ENCODE data around the gene CHRNG.
"Not testable (repeated sequence)": the region's sequence is repeated elsewhere in the genome, so short reads cannot be mapped to it uniquely, and the experiment has no call there.

CHRNG gene

DNA sequence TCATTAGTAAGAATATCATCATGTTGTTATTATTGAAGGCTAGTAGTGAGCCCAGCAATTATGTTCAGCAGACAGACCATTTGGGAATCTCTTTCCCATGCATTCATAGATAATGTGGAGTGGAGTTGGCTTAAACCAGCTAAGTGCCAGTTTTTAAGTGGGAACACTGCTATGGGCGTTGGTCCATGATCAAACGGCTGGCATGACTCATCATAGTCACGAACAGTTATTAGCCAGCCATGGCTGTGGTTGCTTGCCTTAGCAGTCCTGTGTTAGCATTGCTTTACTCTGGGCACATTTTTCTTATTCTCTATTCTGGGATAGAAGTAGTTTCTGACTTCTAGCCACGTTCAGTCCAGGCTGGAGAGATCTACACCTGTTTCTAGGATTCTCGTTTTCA lies 28.7 kb downstream of the CHRNG start:
- Histone ChIP-seq H3K4me3 (ENCODE audit: extremely low read depth, insufficient read depth, low read length, poor library complexity, severe bottlenecking) (no peak overlapping the region), H3K4me1 (ENCODE audit: control insufficient read depth, insufficient read depth, low read length, poor library complexity, severe bottlenecking) (no peaks in the 10 kb centered on the region), H3K36me3 (ENCODE audit: control insufficient read depth, insufficient read depth, low read length) (peaks cover 98% of the 10 kb centered on the region)

DNA sequence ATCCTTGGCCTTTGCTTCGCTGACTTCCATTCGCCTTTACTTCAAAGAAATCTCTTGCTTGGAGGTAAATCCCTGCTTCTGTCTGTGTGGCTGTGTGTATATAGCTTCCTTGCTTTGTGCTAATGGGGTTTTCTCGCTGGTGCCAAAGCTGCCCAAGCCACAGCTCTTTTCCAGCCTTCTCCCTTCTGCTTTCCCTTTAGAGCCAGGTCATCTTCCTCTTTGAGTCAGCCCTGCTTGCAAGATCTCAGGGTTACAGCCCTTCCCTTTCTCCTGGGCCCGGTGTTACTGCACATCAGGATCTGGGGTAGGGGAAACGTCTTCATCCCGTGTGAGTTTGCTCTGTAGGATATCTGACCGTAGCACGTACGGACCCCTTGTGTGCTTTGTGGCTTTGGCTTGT lies 30.0 kb downstream of the CHRNG start:
- no peak overlapping the region for H3K4me3 ChIP-seq (ENCODE audit: extremely low read depth, insufficient read depth, low read length, poor library complexity, severe bottlenecking)
- peaks cover 98% of the 10 kb centered on the region for H3K36me3 ChIP-seq (ENCODE audit: control insufficient read depth, insufficient read depth, low read length)
- H3K27ac ChIP-seq (ENCODE audit: low read depth, low read length, severe bottlenecking), result no peak overlapping the region
- WGBS, 2 experiments (ENCODE audit: insufficient coverage in 2 of 2), result 92 to 100% methylated on average over 3 to 6 of the region's 9 CpGs
- no peaks in the 10 kb centered on the region for H3K9me3 ChIP-seq (ENCODE audit: control insufficient read depth, low read length)
- H3K4me1 ChIP-seq (ENCODE audit: control insufficient read depth, insufficient read depth, low read length, poor library complexity, severe bottlenecking), result no peaks in the 10 kb centered on the region

More for the DNA sequence above, 28.7 kb downstream of the CHRNG start:
- Histone ChIP-seq H3K27ac (ENCODE audit: low read depth, low read length, severe bottlenecking) (no peak overlapping the region), H3K9me3 (ENCODE audit: control insufficient read depth, low read length) (no peaks in the 10 kb centered on the region)
- 96 to 100% methylated on average over 3 of the region's 5 CpGs for WGBS, 2 experiments (ENCODE audit: insufficient coverage in 2 of 2)

GRCh38 chr2:232570481-232570880 lies 31.0 kb downstream of the CHRNG start:
- not testable (repeated sequence) for H3K9me3 ChIP-seq (ENCODE audit: control insufficient read depth, low read length); H3K4me1 ChIP-seq (ENCODE audit: control insufficient read depth, insufficient read depth, low read length, poor library complexity, severe bottlenecking); H3K27ac ChIP-seq (ENCODE audit: low read depth, low read length, severe bottlenecking); H3K4me3 ChIP-seq (ENCODE audit: extremely low read depth, insufficient read depth, low read length, poor library complexity, severe bottlenecking)
- WGBS, 2 experiments (ENCODE audit: insufficient coverage in 2 of 2), result 96 to 97% methylated on average over 4 to 6 of the region's 6 CpGs
- H3K36me3 ChIP-seq (ENCODE audit: control insufficient read depth, insufficient read depth, low read length), result peaks cover 97% of the 10 kb centered on the region

DNA sequence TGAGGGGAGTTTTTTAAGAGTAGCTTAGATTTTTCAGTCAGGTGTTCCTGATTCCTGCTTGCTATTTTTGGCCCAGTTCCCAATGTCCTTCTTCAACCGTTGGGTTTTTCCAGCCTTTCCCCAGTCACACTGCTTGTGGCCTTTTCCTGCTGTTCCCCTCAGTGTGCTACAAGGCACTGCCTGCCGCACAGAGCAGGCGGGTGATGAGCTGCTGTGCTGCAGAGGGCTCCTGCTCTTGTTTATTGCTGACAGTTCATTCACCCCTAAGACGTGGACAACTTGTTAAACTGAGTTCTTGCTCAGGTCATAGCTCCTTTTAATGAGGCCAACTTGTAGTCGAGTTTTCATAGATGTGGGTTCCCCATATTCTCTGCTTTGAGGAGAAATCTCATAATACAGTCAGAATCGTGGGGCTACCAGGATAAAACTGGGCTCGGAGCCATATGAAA lies 31.6 kb downstream of the CHRNG start:
- Histone ChIP-seq H3K4me3 (ENCODE audit: extremely low read depth, insufficient read depth, low read length, poor library complexity, severe bottlenecking) (no peak overlapping the region), H3K9me3 (ENCODE audit: control insufficient read depth, low read length) (no peaks in the 10 kb centered on the region), H3K27ac (ENCODE audit: low read depth, low read length, severe bottlenecking) (no peak overlapping the region), H3K4me1 (ENCODE audit: control insufficient read depth, insufficient read depth, low read length, poor library complexity, severe bottlenecking) (no peaks in the 10 kb centered on the region), H3K36me3 (ENCODE audit: control insufficient read depth, insufficient read depth, low read length) (peaks cover 92% of the 10 kb centered on the region)
- WGBS, 2 experiments (ENCODE audit: insufficient coverage in 2 of 2), result 93 to 95% methylated on average over 7 of the region's 7 CpGs

DNA sequence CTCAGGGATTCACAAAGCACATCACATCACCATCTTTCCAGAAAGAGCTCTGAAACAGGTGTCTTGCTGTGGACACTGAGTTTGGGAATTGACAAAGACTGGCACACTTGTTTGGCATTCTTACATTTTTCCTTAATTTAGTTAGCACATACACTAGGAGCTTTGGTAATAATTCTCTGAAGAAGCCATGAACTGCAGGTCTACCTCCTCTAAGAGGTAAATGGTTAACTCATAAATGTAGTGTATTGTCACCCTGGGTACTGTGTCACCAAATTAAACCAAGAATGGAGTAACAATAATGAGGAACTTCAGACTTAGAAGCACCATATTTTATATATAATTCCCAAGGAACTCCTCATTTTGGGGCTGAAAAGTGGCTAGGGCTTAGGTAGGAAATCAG lies 33.5 kb downstream of the CHRNG start:
- Histone ChIP-seq H3K27ac (ENCODE audit: low read depth, low read length, severe bottlenecking) (no peak overlapping the region), H3K4me1 (ENCODE audit: control insufficient read depth, insufficient read depth, low read length, poor library complexity, severe bottlenecking) (peaks cover 9% of the 10 kb centered on the region), H3K4me3 (ENCODE audit: extremely low read depth, insufficient read depth, low read length, poor library complexity, severe bottlenecking) (no peak overlapping the region), H3K9me3 (ENCODE audit: control insufficient read depth, low read length) (no peaks in the 10 kb centered on the region), H3K36me3 (ENCODE audit: control insufficient read depth, insufficient read depth, low read length) (peaks cover 72% of the 10 kb centered on the region)

DNA sequence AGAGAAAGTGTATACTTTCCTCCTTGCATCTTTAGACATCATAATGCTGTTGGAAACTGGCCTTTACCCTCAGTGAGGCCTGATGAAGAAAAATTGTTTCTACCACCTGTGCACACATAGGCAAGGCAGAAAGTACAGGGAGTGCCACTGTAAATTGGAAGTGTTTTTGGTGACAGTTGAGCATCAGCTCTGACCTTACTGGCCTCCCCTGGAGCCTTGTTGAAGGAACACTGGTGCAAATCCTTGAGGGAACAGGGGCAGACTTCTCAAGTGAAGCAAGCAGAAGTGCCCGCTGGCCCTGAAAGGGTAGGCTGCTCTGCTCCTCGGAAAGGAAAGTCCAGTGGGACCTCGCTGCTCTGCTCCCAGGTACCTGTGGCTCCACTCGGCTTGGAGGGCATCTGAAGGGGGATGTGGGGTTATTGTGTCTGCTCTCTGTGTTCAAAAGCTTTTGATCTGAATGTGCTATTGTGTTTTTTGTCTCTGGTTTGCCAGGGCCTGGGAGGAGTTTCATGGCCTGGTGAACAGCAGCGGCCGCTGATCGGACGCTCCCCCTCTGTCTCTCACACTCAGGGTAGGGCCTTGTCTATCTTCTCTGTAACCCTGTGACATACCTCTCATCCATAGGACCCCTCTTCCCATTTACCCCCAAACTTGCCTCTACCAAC lies 34.4 kb downstream of the CHRNG start:
- 93 to 100% methylated on average over 5 to 8 of the region's 8 CpGs for WGBS, 2 experiments (ENCODE audit: insufficient coverage in 2 of 2)
- Histone ChIP-seq H3K4me3 (ENCODE audit: extremely low read depth, insufficient read depth, low read length, poor library complexity, severe bottlenecking) (no peak overlapping the region), H3K4me1 (ENCODE audit: control insufficient read depth, insufficient read depth, low read length, poor library complexity, severe bottlenecking) (peaks cover 9% of the 10 kb centered on the region), H3K27ac (ENCODE audit: low read depth, low read length, severe bottlenecking) (no peak overlapping the region), H3K36me3 (ENCODE audit: control insufficient read depth, insufficient read depth, low read length) (peaks cover 66% of the 10 kb centered on the region), H3K9me3 (ENCODE audit: control insufficient read depth, low read length) (no peaks in the 10 kb centered on the region)

GRCh38 chr2:232574674-232575403 lies 35.3 kb downstream of the CHRNG start:
- no peak overlapping the region for H3K27ac ChIP-seq (ENCODE audit: low read depth, low read length, severe bottlenecking)

DNA sequence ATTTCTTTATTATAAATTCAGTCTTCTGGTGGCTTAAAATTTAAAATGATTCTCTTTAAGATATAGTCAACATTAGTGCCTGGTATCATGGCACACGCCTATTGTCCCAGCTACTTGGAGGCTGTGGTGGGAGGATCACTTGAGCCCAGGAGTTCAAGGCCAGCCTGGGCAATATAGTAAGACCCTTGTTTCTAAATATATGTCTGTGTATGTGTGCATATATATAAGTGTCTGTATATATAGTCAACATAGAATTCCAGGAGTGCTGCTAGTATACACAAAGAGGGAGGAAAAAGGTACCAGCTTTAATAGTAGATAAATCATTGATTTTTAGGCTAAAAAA lies 35.9 kb downstream of the CHRNG start:
- peaks cover 9% of the 10 kb centered on the region for H3K4me1 ChIP-seq (ENCODE audit: control insufficient read depth, insufficient read depth, low read length, poor library complexity, severe bottlenecking)
- no peak overlapping the region for H3K27ac ChIP-seq (ENCODE audit: low read depth, low read length, severe bottlenecking)
- H3K4me3 ChIP-seq (ENCODE audit: extremely low read depth, insufficient read depth, low read length, poor library complexity, severe bottlenecking), result no peak overlapping the region
- H3K36me3 ChIP-seq (ENCODE audit: control insufficient read depth, insufficient read depth, low read length), result peaks cover 60% of the 10 kb centered on the region
- 100% methylated on average over 1 of the region's 1 CpG; no CpG with 5 or more reads in 1 of the 2 experiments for WGBS, 2 experiments (ENCODE audit: insufficient coverage in 2 of 2)
- no peaks in the 10 kb centered on the region for H3K9me3 ChIP-seq (ENCODE audit: control insufficient read depth, low read length)

More at GRCh38 chr2:232574674-232575403, 35.3 kb downstream of the CHRNG start:
- Histone ChIP-seq H3K9me3 (ENCODE audit: control insufficient read depth, low read length) (no peaks in the 10 kb centered on the region), H3K4me3 (ENCODE audit: extremely low read depth, insufficient read depth, low read length, poor library complexity, severe bottlenecking) (no peak overlapping the region), H3K36me3 (ENCODE audit: control insufficient read depth, insufficient read depth, low read length) (peaks cover 62% of the 10 kb centered on the region), H3K4me1 (ENCODE audit: control insufficient read depth, insufficient read depth, low read length, poor library complexity, severe bottlenecking) (peaks cover 9% of the 10 kb centered on the region)
- WGBS, 2 experiments (ENCODE audit: insufficient coverage in 2 of 2), result 89 to 100% methylated on average over 2 of the region's 5 CpGs

DNA sequence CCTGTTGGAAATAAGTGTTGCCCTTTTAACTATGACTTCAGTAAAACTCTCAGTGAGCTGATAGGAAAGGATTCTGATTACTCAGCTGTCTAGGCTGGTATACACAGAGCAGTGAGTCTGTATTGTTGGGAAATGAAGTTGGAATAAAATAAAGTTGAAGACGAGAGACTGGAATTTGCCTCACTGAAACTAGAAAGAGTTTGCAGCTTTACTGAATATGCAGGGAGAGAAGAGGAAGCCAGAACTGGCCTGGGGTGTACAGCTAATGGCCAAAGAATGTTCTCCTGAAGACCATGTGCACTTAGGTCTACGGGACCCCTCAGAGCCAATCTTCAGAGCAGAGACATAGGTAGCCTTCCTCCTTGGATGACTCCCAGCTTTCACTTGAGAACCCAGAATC lies 37.5 kb downstream of the CHRNG start:
- peak overlapping the region; percentile 51 for H3K27ac ChIP-seq (ENCODE audit: low read depth, low read length, severe bottlenecking)

DNA sequence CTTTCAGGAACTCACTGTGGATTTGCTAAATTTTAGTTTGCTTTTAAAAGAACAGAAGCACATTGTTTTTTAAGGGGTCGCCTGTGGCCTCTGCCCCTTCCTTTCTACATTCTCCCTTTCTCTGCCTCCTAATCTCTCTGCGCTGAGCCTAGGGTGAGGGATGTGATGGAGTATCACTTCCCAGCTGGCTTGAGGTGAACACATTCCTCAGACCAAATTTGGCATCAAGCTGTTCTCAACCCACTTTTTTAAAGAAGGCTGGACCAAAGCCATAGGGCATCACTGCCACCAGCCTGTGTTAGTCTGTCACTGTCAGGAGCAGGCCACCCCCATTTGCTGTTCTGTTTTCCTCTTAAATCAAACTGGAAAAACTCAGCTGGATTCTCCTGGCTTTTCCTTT lies 38.3 kb downstream of the CHRNG start:
- no peak overlapping the region for H3K4me3 ChIP-seq (ENCODE audit: extremely low read depth, insufficient read depth, low read length, poor library complexity, severe bottlenecking)
- H3K9me3 ChIP-seq (ENCODE audit: control insufficient read depth, low read length), result no peaks in the 10 kb centered on the region
- H3K36me3 ChIP-seq (ENCODE audit: control insufficient read depth, insufficient read depth, low read length), result peaks cover 59% of the 10 kb centered on the region
- H3K4me1 ChIP-seq (ENCODE audit: control insufficient read depth, insufficient read depth, low read length, poor library complexity, severe bottlenecking), result peaks cover 9% of the 10 kb centered on the region
- no peak overlapping the region for H3K27ac ChIP-seq (ENCODE audit: low read depth, low read length, severe bottlenecking)
- WGBS, 2 experiments (ENCODE audit: insufficient coverage in 2 of 2), result no CpG with 5 or more reads among the region's 2 CpGs

More for the DNA sequence above, 37.5 kb downstream of the CHRNG start:
- WGBS, 2 experiments (ENCODE audit: insufficient coverage in 2 of 2), result 77 to 89% methylated on average over 2 of the region's 2 CpGs
- H3K4me1 ChIP-seq (ENCODE audit: control insufficient read depth, insufficient read depth, low read length, poor library complexity, severe bottlenecking), result peaks cover 9% of the 10 kb centered on the region
- no peaks in the 10 kb centered on the region for H3K9me3 ChIP-seq (ENCODE audit: control insufficient read depth, low read length)
- peaks cover 60% of the 10 kb centered on the region for H3K36me3 ChIP-seq (ENCODE audit: control insufficient read depth, insufficient read depth, low read length)
- no peak overlapping the region for H3K4me3 ChIP-seq (ENCODE audit: extremely low read depth, insufficient read depth, low read length, poor library complexity, severe bottlenecking)

- no peak overlapping the region for H3K27ac ChIP-seq (ENCODE audit: low read depth, low read length, severe bottlenecking)
- no peaks in the 10 kb centered on the region for H3K9me3 ChIP-seq (ENCODE audit: control insufficient read depth, low read length)
- H3K36me3 ChIP-seq (ENCODE audit: control insufficient read depth, insufficient read depth, low read length), result peaks cover 58% of the 10 kb centered on the region
- H3K4me3 ChIP-seq (ENCODE audit: extremely low read depth, insufficient read depth, low read length, poor library complexity, severe bottlenecking), result no peak overlapping the region
- peaks cover 9% of the 10 kb centered on the region for H3K4me1 ChIP-seq (ENCODE audit: control insufficient read depth, insufficient read depth, low read length, poor library complexity, severe bottlenecking)
- WGBS, 2 experiments (ENCODE audit: insufficient coverage in 2 of 2), result 100% methylated on average over 1 to 2 of the region's 2 CpGs
Measured at GRCh38 chr2:232578626-232579025, 39.1 kb downstream of the CHRNG start.
